ENCODE results near the gene HLTF. TPM values are rescaled to one million over a fixed set of nuclear protein-coding genes. Genes with fewer than 3 reads are reported as not detected.

Gene HLTF
- total and polyA plus RNA-seq, 2 donors (not counting 1 experiment from before 2014, with no cell fraction given), result 3.3 to 22.9 TPM

DNA sequence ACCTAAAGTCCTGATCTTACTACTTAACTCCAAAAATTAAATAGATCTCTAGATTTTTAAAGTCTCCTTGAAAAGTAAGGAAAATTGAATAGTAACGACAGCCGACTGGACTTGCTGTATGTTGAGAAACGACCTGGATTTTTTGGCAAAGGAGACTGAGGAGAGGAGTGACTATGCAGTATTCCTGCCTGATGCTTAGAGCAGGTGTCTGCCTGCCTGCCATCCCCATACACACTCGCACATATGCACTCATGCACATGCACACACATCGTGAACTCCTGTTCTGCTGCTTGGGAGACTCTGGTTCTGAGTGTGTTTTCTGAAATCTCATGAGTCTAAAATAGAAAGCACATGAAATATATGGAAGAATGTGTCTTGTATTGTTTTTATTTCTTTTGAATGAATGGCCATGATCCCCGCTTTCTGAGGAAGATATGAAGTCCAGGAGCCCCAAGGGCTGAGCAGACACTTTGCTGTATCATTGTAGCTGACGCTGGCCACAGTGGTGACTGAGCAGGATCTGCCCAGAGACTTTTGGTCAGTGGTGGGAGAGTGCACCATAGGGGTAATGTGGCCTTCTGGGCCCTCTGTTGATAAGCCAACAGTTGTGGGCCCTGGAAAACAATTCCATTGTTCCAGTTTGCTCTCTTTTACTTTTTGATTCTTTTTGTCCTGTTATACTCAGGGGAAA lies 78.6 kb downstream of the HLTF start:
- H4K20me1 ChIP-seq (ENCODE audit: control insufficient read depth, insufficient read depth, low read length, poor library complexity, severe bottlenecking), result no peaks in the 10 kb centered on the region
- no peak overlapping the region for H3K4me3 ChIP-seq (ENCODE audit: control extremely low read depth in 1 of 5, extremely low read depth in 1 of 5, insufficient read depth in 1 of 5, low read depth in 2 of 5, low read length in 4 of 5)
- peaks cover 10 to 28% of the 10 kb centered on the region in 2 experiments for H3K36me3 ChIP-seq (replicated peaks in 1 of 2; ENCODE audit: control extremely low read depth in 1 of 2, control insufficient read depth in 1 of 2, extremely low read depth in 1 of 2, insufficient read depth in 2 of 2, low read length in 1 of 2)
- H3K9ac ChIP-seq (ENCODE audit: low read length), result no peak overlapping the region
- no peaks in the 10 kb centered on the region for H3K27me3 ChIP-seq (replicated peaks in 1 of 4; ENCODE audit: control extremely low read depth in 1 of 4, control insufficient read depth in 3 of 4, insufficient read depth in 4 of 4, low read length in 3 of 4)
- no peak overlapping the region for H2AFZ ChIP-seq (ENCODE audit: insufficient read depth, low read depth, low read length, poor library complexity, severe bottlenecking)
- no peak overlapping the region for H3K27ac Mint-ChIP-seq
- POLR2A ChIA-PET, result no interaction called here
- no peak for TF ChIP-seq EZH2 (IDR thresholded peaks at IDR 0.05; ENCODE audit: borderline replicate concordance, insufficient read depth, low read depth, low read length, poor library complexity, severe bottlenecking)
- TF ChIP-seq, protein P1, sequence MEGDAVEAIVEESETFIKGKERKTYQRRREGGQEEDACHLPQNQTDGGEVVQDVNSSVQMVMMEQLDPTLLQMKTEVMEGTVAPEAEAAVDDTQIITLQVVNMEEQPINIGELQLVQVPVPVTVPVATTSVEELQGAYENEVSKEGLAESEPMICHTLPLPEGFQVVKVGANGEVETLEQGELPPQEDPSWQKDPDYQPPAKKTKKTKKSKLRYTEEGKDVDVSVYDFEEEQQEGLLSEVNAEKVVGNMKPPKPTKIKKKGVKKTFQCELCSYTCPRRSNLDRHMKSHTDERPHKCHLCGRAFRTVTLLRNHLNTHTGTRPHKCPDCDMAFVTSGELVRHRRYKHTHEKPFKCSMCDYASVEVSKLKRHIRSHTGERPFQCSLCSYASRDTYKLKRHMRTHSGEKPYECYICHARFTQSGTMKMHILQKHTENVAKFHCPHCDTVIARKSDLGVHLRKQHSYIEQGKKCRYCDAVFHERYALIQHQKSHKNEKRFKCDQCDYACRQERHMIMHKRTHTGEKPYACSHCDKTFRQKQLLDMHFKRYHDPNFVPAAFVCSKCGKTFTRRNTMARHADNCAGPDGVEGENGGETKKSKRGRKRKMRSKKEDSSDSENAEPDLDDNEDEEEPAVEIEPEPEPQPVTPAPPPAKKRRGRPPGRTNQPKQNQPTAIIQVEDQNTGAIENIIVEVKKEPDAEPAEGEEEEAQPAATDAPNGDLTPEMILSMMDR (IDR thresholded peaks at IDR 0.05), result no peak
- H3K4me1 Mint-ChIP-seq, result peaks cover 8% of the 10 kb centered on the region
- ATAC-seq (ENCODE audit: low read depth), result no peak
- peaks cover 6 to 7% of the 10 kb centered on the region in 2 donors for H3K4me1 ChIP-seq (ENCODE audit: control insufficient read depth in 2 of 2, insufficient read depth in 2 of 2, low read length in 2 of 2)
- no peak for DNase-seq
- H3K27me3 Mint-ChIP-seq, result no peaks in the 10 kb centered on the region
- no peak overlapping the region for H3K4me2 ChIP-seq (replicated peaks; ENCODE audit: low read depth, low read length, poor library complexity, severe bottlenecking)
- no peaks in the 10 kb centered on the region for H3K9me3 ChIP-seq (ENCODE audit: control extremely low read depth in 1 of 3, control insufficient read depth in 2 of 3, insufficient read depth in 1 of 3, low read length in 2 of 3)
- CTCF ChIA-PET, result no interaction called here
- H3K9me3 Mint-ChIP-seq (ENCODE audit: insufficient read depth), result no peaks in the 10 kb centered on the region
- H3K4me3 Mint-ChIP-seq, result no peak overlapping the region
- no peaks in the 10 kb centered on the region for H3K79me2 ChIP-seq (ENCODE audit: control insufficient read depth, insufficient read depth, low read length)
- H3K27ac ChIP-seq (ENCODE audit: low read length in 2 of 2), result no peak overlapping the region
- 96% methylated on average over 5 of the region's 7 CpGs for WGBS (ENCODE audit: insufficient coverage)
- intact Hi-C loops (cut with micrococcal nuclease), result no loop called here

DNA sequence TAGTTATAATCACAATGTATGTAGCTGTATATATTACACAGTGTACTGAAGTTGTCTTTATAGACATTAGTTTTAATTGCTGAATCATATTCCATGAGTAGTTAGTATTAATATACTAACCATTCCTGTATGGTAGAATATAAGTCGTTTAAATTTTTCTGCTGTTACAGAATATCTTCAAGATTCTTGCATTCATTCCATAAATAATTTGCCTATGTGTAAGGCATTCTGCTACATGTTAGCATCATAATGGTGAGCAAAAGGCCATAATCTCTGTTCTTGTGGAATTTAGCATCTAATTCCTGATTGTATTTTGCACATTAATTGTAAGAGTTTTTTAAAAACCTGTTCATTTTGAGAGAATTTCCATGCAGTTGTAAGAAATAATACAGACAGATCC lies 80.9 kb downstream of the HLTF start:
- no CpG with 5 or more reads among the region's 1 CpG for WGBS (ENCODE audit: insufficient coverage)
- H3K4me3 Mint-ChIP-seq, result no peak overlapping the region
- Histone ChIP-seq H2AFZ (ENCODE audit: insufficient read depth, low read depth, low read length, poor library complexity, severe bottlenecking) (no peak overlapping the region), H3K9me3 (ENCODE audit: control extremely low read depth in 1 of 3, control insufficient read depth in 2 of 3, insufficient read depth in 1 of 3, low read length in 2 of 3) (no peaks in the 10 kb centered on the region), H3K27me3 (replicated peaks in 1 of 4; ENCODE audit: control extremely low read depth in 1 of 4, control insufficient read depth in 3 of 4, insufficient read depth in 4 of 4, low read length in 3 of 4) (no peaks in the 10 kb centered on the region), H3K4me1 (ENCODE audit: control insufficient read depth in 2 of 2, insufficient read depth in 2 of 2, low read length in 2 of 2) (peaks cover 6 to 7% of the 10 kb centered on the region in 2 donors), H3K27ac (ENCODE audit: low read length in 2 of 2) (no peak overlapping the region), H3K36me3 (replicated peaks in 1 of 2; ENCODE audit: control extremely low read depth in 1 of 2, control insufficient read depth in 1 of 2, extremely low read depth in 1 of 2, insufficient read depth in 2 of 2, low read length in 1 of 2) (peaks cover 10 to 19% of the 10 kb centered on the region in 2 experiments), H3K4me2 (replicated peaks; ENCODE audit: low read depth, low read length, poor library complexity, severe bottlenecking) (no peak overlapping the region), H3K79me2 (ENCODE audit: control insufficient read depth, insufficient read depth, low read length) (no peaks in the 10 kb centered on the region), H4K20me1 (ENCODE audit: control insufficient read depth, insufficient read depth, low read length, poor library complexity, severe bottlenecking) (no peaks in the 10 kb centered on the region), H3K4me3 (ENCODE audit: control extremely low read depth in 1 of 5, extremely low read depth in 1 of 5, insufficient read depth in 1 of 5, low read depth in 2 of 5, low read length in 4 of 5) (no peak overlapping the region), H3K9ac (ENCODE audit: low read length) (no peak overlapping the region)
- no peaks in the 10 kb centered on the region for H3K27me3 Mint-ChIP-seq
- no peak for DNase-seq
- H3K27ac Mint-ChIP-seq, result no peak overlapping the region
- ChIA-PET CTCF (no interaction called here), POLR2A (no interaction called here)
- intact Hi-C loops (cut with micrococcal nuclease), result no loop called here
- ATAC-seq (ENCODE audit: low read depth), result no peak
- TF ChIP-seq EZH2 (IDR thresholded peaks at IDR 0.05; ENCODE audit: borderline replicate concordance, insufficient read depth, low read depth, low read length, poor library complexity, severe bottlenecking), result no peak
- TF ChIP-seq, protein P1 (IDR thresholded peaks at IDR 0.05), result no peak
- no peaks in the 10 kb centered on the region for H3K9me3 Mint-ChIP-seq (ENCODE audit: insufficient read depth)
- H3K4me1 Mint-ChIP-seq, result peaks cover 8% of the 10 kb centered on the region
